ENCODE data around the gene TBC1D22B.
"Not testable (repeated sequence)": the region's sequence is repeated elsewhere in the genome, so short reads cannot be mapped to it uniquely, and the experiment has no call there.

Gene TBC1D22B

GRCh38 chr6:37321516-37322415 is 64.2 kb downstream of the TBC1D22B start:
- DNase-seq (ENCODE audit: low read depth): no peak

GRCh38 chr6:37323580-37323979 is 66.0 kb downstream of the TBC1D22B start:
- DNase-seq (ENCODE audit: low read depth): no peak

GRCh38 chr6:37324131-37325033 is 66.8 kb downstream of the TBC1D22B start:
- no peak for DNase-seq (ENCODE audit: low read depth)

- DNase-seq (ENCODE audit: low read depth): not testable (repeated sequence)
Measured at GRCh38 chr6:37330345-37330744, 72.8 kb downstream of the TBC1D22B start.

GRCh38 chr6:37331047-37331446 is 73.5 kb downstream of the TBC1D22B start:
- DNase-seq (ENCODE audit: low read depth): no peak

- DNase-seq (ENCODE audit: low read depth): no peak
Measured at GRCh38 chr6:37332894-37333293, 75.3 kb downstream of the TBC1D22B start.

GRCh38 chr6:37334047-37334446 is 76.5 kb downstream of the TBC1D22B start:
- DNase-seq (ENCODE audit: low read depth): no peak

GRCh38 chr6:37338317-37338716 is 80.7 kb downstream of the TBC1D22B start:
- DNase-seq (ENCODE audit: low read depth): not testable (repeated sequence)

GRCh38 chr6:37338745-37339255 is 81.2 kb downstream of the TBC1D22B start:
- DNase-seq (ENCODE audit: low read depth): no peak

GRCh38 chr6:37339741-37340638 is 82.4 kb downstream of the TBC1D22B start:
- DNase-seq (ENCODE audit: low read depth): no peak

GRCh38 chr6:37340639-37340943 is 83.0 kb downstream of the TBC1D22B start:
- no peak for DNase-seq (ENCODE audit: low read depth)

- no peak for DNase-seq (ENCODE audit: low read depth)
Measured at GRCh38 chr6:37343248-37343647, 85.7 kb downstream of the TBC1D22B start.

GRCh38 chr6:37344308-37344707 is 86.7 kb downstream of the TBC1D22B start:
- no peak for DNase-seq (ENCODE audit: low read depth)

GRCh38 chr6:37345804-37346203 is 88.2 kb downstream of the TBC1D22B start:
- not testable (repeated sequence) for DNase-seq (ENCODE audit: low read depth)

GRCh38 chr6:37347177-37347576 is 89.6 kb downstream of the TBC1D22B start:
- no peak for DNase-seq (ENCODE audit: low read depth)

- DNase-seq (ENCODE audit: low read depth): no peak
Measured at GRCh38 chr6:37347670-37348111, 90.1 kb downstream of the TBC1D22B start.

GRCh38 chr6:37351027-37351426 is 93.5 kb downstream of the TBC1D22B start:
- no peak for DNase-seq (ENCODE audit: low read depth)

GRCh38 chr6:37352384-37352783 is 94.8 kb downstream of the TBC1D22B start:
- no peak for DNase-seq (ENCODE audit: low read depth)

- peak; percentile 84 for DNase-seq (ENCODE audit: low read depth)
Measured at GRCh38 chr6:37353761-37354525, 96.4 kb downstream of the TBC1D22B start, which contains the start of gene RNF8. Gene RNF8, plus strand, starts transcription at chr6:37353983. Its CDS starts 182 bp downstream, at chr6:37354165.

- DNase-seq (ENCODE audit: low read depth): no peak
Measured at GRCh38 chr6:37354526-37355384, 97.2 kb downstream of the TBC1D22B start.
